T-helper 1 cell (primary cell): ENCODE data around the gene FOXA2.

Experiments used
- DNase-seq, 5 donors: peaks; one replicate each; pipeline ENCODE4 v3.0.0-alpha.2; 2012 to 2020

Gene FOXA2

GRCh38 chr20:22536141-22536828 is 48.1 kb downstream of the FOXA2 start:
- no peak for DNase-seq

GRCh38 chr20:22535483-22535882 is 48.9 kb downstream of the FOXA2 start:
- DNase-seq: no peak

- DNase-seq: no peak
Measured at GRCh38 chr20:22533823-22534751, 50.3 kb downstream of the FOXA2 start.

- DNase-seq: no peak
Measured at GRCh38 chr20:22532598-22532997, 51.8 kb downstream of the FOXA2 start.

- no peak for DNase-seq
Measured at GRCh38 chr20:22531756-22532155, 52.6 kb downstream of the FOXA2 start.

- no peak for DNase-seq
Measured at GRCh38 chr20:22531056-22531615, 53.2 kb downstream of the FOXA2 start.
